RCC 7860 (cell line): ENCODE measurements around the gene DIAPH1.

Source experiments
- DNase-seq: peaks from one replicate; pipeline ENCODE4 v3.0.0-alpha.2; 2015; ENCODE audit warnings: low spot score
- FAIRE-seq: peaks from 2 replicates; lab custom pipeline; 2012; peaks lifted over from hg19 to GRCh38; lab: Jason Lieb, UNC

DIAPH1 gene

GRCh38 chr5:141523991-141524390 is 94.8 kb downstream of the DIAPH1 start:
- no peak for FAIRE-seq
- no peak for DNase-seq

- FAIRE-seq: no peak
- no peak for DNase-seq
Measured at GRCh38 chr5:141522301-141522700, 96.5 kb downstream of the DIAPH1 start.

GRCh38 chr5:141521244-141521781 is 97.5 kb downstream of the DIAPH1 start:
- DNase-seq: peak; percentile 98
- FAIRE-seq: peak; percentile 98

GRCh38 chr5:141519605-141520565 is 98.9 kb downstream of the DIAPH1 start:
- FAIRE-seq (no peak), DNase-seq (no peak)

GRCh38 chr5:141518618-141519015 is 100.2 kb downstream of the DIAPH1 start:
- FAIRE-seq (no peak), DNase-seq (no peak)

- DNase-seq: no peak
- FAIRE-seq: no peak
Measured at GRCh38 chr5:141517880-141518617, 100.8 kb downstream of the DIAPH1 start.

DNA sequence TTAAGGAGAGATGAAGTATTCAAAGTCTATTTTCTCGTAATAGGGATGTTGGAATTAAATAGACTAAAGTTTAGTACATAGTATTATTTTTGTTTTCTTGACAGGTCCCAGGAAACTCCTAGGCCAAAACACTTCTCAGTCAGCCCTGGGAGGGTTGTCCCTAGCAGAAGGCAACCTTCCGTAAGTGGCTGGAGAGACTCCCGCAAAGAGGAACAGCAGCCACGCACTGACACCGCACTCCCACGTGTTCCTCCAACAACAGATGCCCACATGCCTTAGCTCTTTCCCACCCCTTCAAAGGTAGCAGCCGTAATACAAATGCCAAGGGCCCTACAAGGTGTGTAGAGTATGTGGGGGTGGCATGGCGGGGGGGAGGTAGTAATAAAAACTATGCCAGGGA is 101.5 kb downstream of the DIAPH1 start:
- FAIRE-seq (no peak), DNase-seq (no peak)

- FAIRE-seq (no peak), DNase-seq (no peak)
Measured at GRCh38 chr5:141516672-141517025, 102.2 kb downstream of the DIAPH1 start.

DNA sequence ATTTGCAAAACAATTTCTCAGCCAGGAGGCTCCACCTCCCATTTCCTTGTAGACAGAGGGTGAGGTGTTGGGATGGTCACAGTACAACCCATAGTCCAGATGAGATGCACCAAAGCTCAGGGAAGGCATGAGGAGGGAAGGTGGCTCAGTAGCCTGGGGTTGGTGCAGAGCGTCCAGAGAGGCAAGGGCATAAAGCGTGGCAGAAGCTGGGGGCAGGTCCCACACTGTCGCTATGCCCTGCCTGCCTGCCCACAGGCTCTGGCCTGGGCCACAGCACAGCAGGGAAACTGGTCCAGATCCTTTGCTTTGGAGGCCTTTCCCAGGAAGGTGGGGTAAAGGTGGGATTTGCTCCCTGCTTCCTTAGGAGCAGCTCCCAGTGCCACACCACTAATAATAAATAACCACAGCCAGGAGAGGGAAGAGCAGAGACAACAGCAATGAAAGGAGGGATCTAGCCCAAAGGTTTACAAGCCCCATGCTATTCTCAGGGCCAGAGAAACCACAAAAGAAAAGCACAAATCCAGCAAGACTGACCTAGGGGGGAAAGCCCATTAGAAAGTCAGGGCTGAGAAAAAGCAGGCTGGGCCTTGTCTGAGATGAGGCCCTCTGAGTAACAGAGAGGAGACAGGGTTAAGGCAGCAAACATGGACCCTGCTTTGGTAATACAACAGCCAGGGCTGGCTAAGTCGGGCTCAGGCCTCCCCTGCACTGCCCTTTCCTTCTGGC is 102.7 kb downstream of the DIAPH1 start:
- DNase-seq (no peak), FAIRE-seq (peak; percentile 34)

GRCh38 chr5:141515141-141515540 is 103.7 kb downstream of the DIAPH1 start:
- no peak for FAIRE-seq

DNA sequence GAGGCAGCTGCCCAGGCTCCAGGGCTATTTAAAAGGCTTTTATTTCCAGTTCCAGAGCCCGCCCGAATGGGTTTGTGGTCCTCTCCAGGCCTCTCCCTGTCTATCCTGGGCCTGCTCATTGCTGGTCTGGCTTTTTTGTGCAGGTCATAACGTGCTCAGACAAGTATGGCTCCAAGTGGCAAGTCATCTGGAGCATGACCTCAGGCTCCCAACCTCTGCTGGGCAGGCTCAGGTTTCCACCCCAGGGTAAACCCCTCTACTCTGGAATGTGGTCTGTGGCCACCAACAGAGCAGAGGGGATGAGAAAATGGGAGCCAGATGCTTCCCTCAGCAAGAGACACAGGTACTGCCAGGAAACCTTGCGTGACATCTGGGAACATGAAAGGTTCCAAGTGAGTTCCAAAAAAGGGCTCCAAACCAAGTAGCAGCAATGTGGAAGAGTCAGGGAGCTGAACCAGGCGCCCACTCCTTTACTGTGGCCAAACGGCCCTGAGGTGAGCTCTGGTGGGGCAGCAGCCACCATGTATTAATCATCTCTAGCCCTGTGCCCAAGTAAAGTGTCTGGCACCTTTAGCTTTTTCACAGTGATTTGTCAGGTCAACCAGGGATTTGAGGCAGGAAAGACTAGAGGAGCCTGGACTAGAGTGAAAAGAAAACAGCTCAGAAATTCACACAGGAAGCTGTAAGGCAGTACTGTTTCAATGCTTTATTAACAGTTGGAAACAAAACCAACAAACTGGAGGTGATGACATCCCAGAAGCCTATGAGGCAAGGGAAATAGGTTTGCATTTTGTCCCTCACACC is 104.3 kb downstream of the DIAPH1 start:
- DNase-seq: peak; percentile 89
- peak; percentile 92 for FAIRE-seq

More at GRCh38 chr5:141515141-141515540, 103.7 kb downstream of the DIAPH1 start:
- DNase-seq: no peak

- DNase-seq (peak; percentile 92), FAIRE-seq (no peak)
Measured at GRCh38 chr5:141513627-141514329, 105.0 kb downstream of the DIAPH1 start.

- DNase-seq (peak; percentile 37), FAIRE-seq (no peak)
Measured at GRCh38 chr5:141512911-141513626, 105.7 kb downstream of the DIAPH1 start.

DNA sequence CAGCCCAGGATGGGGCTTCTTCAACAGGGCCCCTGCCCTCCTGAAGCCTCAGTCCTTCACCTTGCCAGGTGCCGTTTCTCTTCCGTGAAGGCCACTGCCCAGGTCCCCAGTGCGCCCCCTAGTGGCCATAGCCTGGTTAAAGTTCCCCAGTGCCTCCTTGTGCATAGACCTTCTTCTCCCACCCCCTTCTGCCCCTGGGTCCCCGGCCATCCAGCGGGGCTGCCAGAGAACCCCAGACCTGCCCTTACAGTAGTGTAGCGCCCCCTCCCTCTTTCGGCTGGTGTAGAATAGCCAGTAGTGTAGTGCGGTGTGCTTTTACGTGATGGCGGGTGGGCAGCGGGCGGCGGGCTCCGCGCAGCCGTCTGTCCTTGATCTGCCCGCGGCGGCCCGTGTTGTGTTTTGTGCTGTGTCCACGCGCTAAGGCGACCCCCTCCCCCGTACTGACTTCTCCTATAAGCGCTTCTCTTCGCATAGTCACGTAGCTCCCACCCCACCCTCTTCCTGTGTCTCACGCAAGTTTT is 106.3 kb downstream of the DIAPH1 start:
- DNase-seq (no peak), FAIRE-seq (no peak)

DNA sequence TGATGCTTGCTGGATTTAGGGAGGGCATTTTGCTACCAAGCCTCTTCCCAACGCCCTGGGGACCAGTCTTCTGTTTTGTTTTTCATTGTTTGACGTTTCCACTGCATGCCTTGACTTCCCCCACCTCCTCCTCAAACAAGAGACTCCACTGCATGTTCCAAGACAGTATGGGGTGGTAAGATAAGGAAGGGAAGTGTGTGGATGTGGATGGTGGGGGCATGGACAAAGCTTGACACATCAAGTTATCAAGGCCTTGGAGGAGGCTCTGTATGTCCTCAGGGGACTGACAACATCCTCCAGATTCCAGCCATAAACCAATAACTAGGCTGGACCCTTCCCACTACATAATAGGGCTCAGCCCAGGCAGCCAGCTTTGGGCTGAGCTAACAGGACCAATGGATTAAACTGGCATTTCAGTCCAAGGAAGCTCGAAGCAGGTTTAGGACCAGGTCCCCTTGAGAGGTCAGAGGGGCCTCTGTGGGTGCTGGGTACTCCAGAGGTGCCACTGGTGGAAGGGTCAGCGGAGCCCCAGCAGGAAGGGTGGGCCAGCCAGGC is 107.0 kb downstream of the DIAPH1 start:
- DNase-seq (no peak), FAIRE-seq (no peak)

- FAIRE-seq (no peak), DNase-seq (no peak)
Measured at GRCh38 chr5:141510850-141511601, 107.8 kb downstream of the DIAPH1 start.

DNA sequence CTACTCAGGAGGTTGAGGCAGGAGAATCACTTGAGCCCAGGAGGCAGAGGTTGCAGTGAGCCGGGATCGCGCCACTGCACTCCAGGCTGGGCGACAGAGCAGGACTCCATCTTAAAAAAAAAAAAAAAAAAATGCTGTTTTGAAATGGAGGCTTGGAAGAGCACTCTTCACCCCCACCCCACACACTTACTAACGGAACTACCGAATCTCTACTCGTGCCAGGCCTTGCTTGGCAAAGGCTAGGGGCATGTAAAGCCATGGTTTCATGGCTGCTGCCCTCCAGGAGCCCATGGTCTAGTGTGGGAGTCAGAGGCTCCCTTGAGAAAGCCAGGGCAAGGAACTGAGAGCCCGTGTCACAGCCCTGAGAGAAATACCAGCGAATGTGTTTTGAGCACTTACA is 108.6 kb downstream of the DIAPH1 start:
- FAIRE-seq (no peak), DNase-seq (no peak)
